ENCODE measurements around the gene GPR17. TPM values are rescaled to one million over a fixed set of nuclear protein-coding genes. Genes with fewer than 3 reads are reported as not detected.
A peak's percentile ranks its signal among the peaks of the same experiment; 100 is the strongest.

Gene GPR17
- total RNA-seq, 5 donors from 2014 or later (not counting 1 experiment from before 2014, with no cell fraction given), result not detected

GRCh38 chr2:127681288-127681804 is 35.4 kb downstream of the GPR17 start:
- Mint-ChIP-seq H3K9me3 (no peaks in the 10 kb centered on the region), H3K27ac (no peak overlapping the region), H3K4me3 (no peak overlapping the region), H3K4me1 (peaks cover 2 to 11% (median 3%) of the 10 kb centered on the region in 3 donors), H3K36me3 (no peaks in the 10 kb centered on the region), H3K27me3 (peaks cover 8 to 27% of the 10 kb centered on the region in 2 donors)
- H3K27ac ChIP-seq (ENCODE audit: low read length), result no peak overlapping the region
- no peak for DNase-seq
- no peak overlapping the region for H3K4me3 ChIP-seq (ENCODE audit: control insufficient read depth in 1 of 2, extremely low read depth in 1 of 2, low read length in 1 of 2)
- peak in 1 of 4 experiments; percentile 32 for ATAC-seq (replicated peaks in 1 of 4)
- ChIA-PET CTCF (no interaction called here), POLR2A (interaction anchor here in 1 of 2 donors (0.6 kb wide), 1 partner anchor 154 kb away, joined by 3 read pairs; no protein-coding TSS in a partner anchor)
- no peaks in the 10 kb centered on the region for H3K4me1 ChIP-seq (ENCODE audit: control insufficient read depth in 1 of 2, extremely low read depth in 1 of 2, insufficient read depth in 2 of 2, low read length in 2 of 2)
- peaks cover 0 to 39% of the 10 kb centered on the region in 2 experiments for H3K27me3 ChIP-seq (replicated peaks in 1 of 2; ENCODE audit: control insufficient read depth in 2 of 2, extremely low read depth in 1 of 2, insufficient read depth in 2 of 2, low read length in 1 of 2)
- no peaks in the 10 kb centered on the region for H3K9me3 ChIP-seq
- H3K36me3 ChIP-seq (ENCODE audit: control insufficient read depth in 2 of 2, extremely low read depth in 1 of 2, insufficient read depth in 1 of 2, low read length in 1 of 2), result peaks cover 0 to 4% of the 10 kb centered on the region in 2 donors
- WGBS (ENCODE audit: insufficient coverage), result 61% methylated on average over 22 of the region's 25 CpGs

GRCh38 chr2:127681976-127682857 is 36.3 kb downstream of the GPR17 start:
- Mint-ChIP-seq H3K27ac (no peak overlapping the region), H3K4me3 (no peak overlapping the region), H3K4me1 (peaks cover 2 to 11% (median 3%) of the 10 kb centered on the region in 3 donors), H3K9me3 (no peaks in the 10 kb centered on the region), H3K36me3 (no peaks in the 10 kb centered on the region), H3K27me3 (peaks cover 8 to 19% of the 10 kb centered on the region in 2 donors)
- WGBS (ENCODE audit: insufficient coverage), result 95% methylated on average over 3 of the region's 6 CpGs
- H3K27ac ChIP-seq (ENCODE audit: low read length), result no peak overlapping the region
- ATAC-seq (replicated peaks in 1 of 4) (no peak), DNase-seq (no peak)
- H3K9me3 ChIP-seq, result no peaks in the 10 kb centered on the region
- ChIA-PET POLR2A (no interaction called here), CTCF (no interaction called here)
- H3K36me3 ChIP-seq (ENCODE audit: control insufficient read depth in 2 of 2, extremely low read depth in 1 of 2, insufficient read depth in 1 of 2, low read length in 1 of 2), result peaks cover 0 to 4% of the 10 kb centered on the region in 2 donors
- peaks cover 0 to 32% of the 10 kb centered on the region in 2 experiments for H3K27me3 ChIP-seq (replicated peaks in 1 of 2; ENCODE audit: control insufficient read depth in 2 of 2, extremely low read depth in 1 of 2, insufficient read depth in 2 of 2, low read length in 1 of 2)
- no peaks in the 10 kb centered on the region for H3K4me1 ChIP-seq (ENCODE audit: control insufficient read depth in 1 of 2, extremely low read depth in 1 of 2, insufficient read depth in 2 of 2, low read length in 2 of 2)
- H3K4me3 ChIP-seq (ENCODE audit: control insufficient read depth in 1 of 2, extremely low read depth in 1 of 2, low read length in 1 of 2), result no peak overlapping the region

- H3K36me3 ChIP-seq (ENCODE audit: control insufficient read depth in 2 of 2, extremely low read depth in 1 of 2, insufficient read depth in 1 of 2, low read length in 1 of 2), result peaks cover 0 to 4% of the 10 kb centered on the region in 2 donors
- no peak for DNase-seq
- no peak overlapping the region for H3K4me3 ChIP-seq (ENCODE audit: control insufficient read depth in 1 of 2, extremely low read depth in 1 of 2, low read length in 1 of 2)
- H3K4me1 Mint-ChIP-seq, result peaks cover 2 to 11% (median 3%) of the 10 kb centered on the region in 3 donors
- POLR2A ChIA-PET, result no interaction called here
- H3K9me3 ChIP-seq, result no peaks in the 10 kb centered on the region
- H3K4me3 Mint-ChIP-seq, result no peak overlapping the region
- no peak overlapping the region for H3K27ac Mint-ChIP-seq
- peaks cover 5 to 14% of the 10 kb centered on the region in 2 donors for H3K27me3 Mint-ChIP-seq
- H3K4me1 ChIP-seq (ENCODE audit: control insufficient read depth in 1 of 2, extremely low read depth in 1 of 2, insufficient read depth in 2 of 2, low read length in 2 of 2), result no peaks in the 10 kb centered on the region
- peaks cover 0 to 2% (median 0%) of the 10 kb centered on the region in 3 donors for H3K9me3 Mint-ChIP-seq
- H3K27ac ChIP-seq (ENCODE audit: low read length), result no peak overlapping the region
- no peak for ATAC-seq (replicated peaks in 1 of 4)
- CTCF ChIA-PET, result no interaction called here
- H3K36me3 Mint-ChIP-seq, result no peaks in the 10 kb centered on the region
- peaks cover 0 to 34% of the 10 kb centered on the region in 2 experiments for H3K27me3 ChIP-seq (replicated peaks in 1 of 2; ENCODE audit: control insufficient read depth in 2 of 2, extremely low read depth in 1 of 2, insufficient read depth in 2 of 2, low read length in 1 of 2)
Measured at GRCh38 chr2:127683056-127683455, 37.1 kb downstream of the GPR17 start.

- H3K27me3 Mint-ChIP-seq, result peaks cover under 1 to 7% of the 10 kb centered on the region in 2 donors
- peaks cover 0 to 4% of the 10 kb centered on the region in 2 donors for H3K36me3 ChIP-seq (ENCODE audit: control insufficient read depth in 2 of 2, extremely low read depth in 1 of 2, insufficient read depth in 1 of 2, low read length in 1 of 2)
- H3K27me3 ChIP-seq (replicated peaks in 1 of 2; ENCODE audit: control insufficient read depth in 2 of 2, extremely low read depth in 1 of 2, insufficient read depth in 2 of 2, low read length in 1 of 2), result peaks cover 0 to 29% of the 10 kb centered on the region in 2 experiments
- no peak overlapping the region for H3K4me3 ChIP-seq (ENCODE audit: control insufficient read depth in 1 of 2, extremely low read depth in 1 of 2, low read length in 1 of 2)
- peaks cover 0 to 8% (median 5%) of the 10 kb centered on the region in 3 donors for H3K9me3 Mint-ChIP-seq
- WGBS (ENCODE audit: insufficient coverage), result no CpG with 5 or more reads among the region's 15 CpGs
- no peak overlapping the region for H3K4me3 Mint-ChIP-seq
- no peak overlapping the region for H3K27ac Mint-ChIP-seq
- ATAC-seq (replicated peaks in 1 of 4) (no peak), DNase-seq (no peak)
- peaks cover 2 to 11% (median 3%) of the 10 kb centered on the region in 3 donors for H3K4me1 Mint-ChIP-seq
- ChIA-PET POLR2A (no interaction called here), CTCF (no interaction called here)
- H3K27ac ChIP-seq (ENCODE audit: low read length), result no peak overlapping the region
- H3K36me3 Mint-ChIP-seq, result no peaks in the 10 kb centered on the region
- no peaks in the 10 kb centered on the region for H3K4me1 ChIP-seq (ENCODE audit: control insufficient read depth in 1 of 2, extremely low read depth in 1 of 2, insufficient read depth in 2 of 2, low read length in 2 of 2)
- H3K9me3 ChIP-seq, result no peaks in the 10 kb centered on the region
Measured at GRCh38 chr2:127683757-127684156, 37.8 kb downstream of the GPR17 start.

- no peak overlapping the region for H3K4me3 ChIP-seq (ENCODE audit: control insufficient read depth in 1 of 2, extremely low read depth in 1 of 2, low read length in 1 of 2)
- no peak overlapping the region for H3K27ac ChIP-seq (ENCODE audit: low read length)
- no peak overlapping the region for H3K27ac Mint-ChIP-seq
- ChIA-PET CTCF (no interaction called here), POLR2A (no interaction called here)
- no peaks in the 10 kb centered on the region for H3K36me3 Mint-ChIP-seq
- H3K27me3 Mint-ChIP-seq, result peaks cover 0 to 6% of the 10 kb centered on the region in 2 donors
- no peak overlapping the region for H3K4me3 Mint-ChIP-seq
- peaks cover 0 to 12% (median 8%) of the 10 kb centered on the region in 3 donors for H3K9me3 Mint-ChIP-seq
- no peaks in the 10 kb centered on the region for H3K4me1 ChIP-seq (ENCODE audit: control insufficient read depth in 1 of 2, extremely low read depth in 1 of 2, insufficient read depth in 2 of 2, low read length in 2 of 2)
- H3K27me3 ChIP-seq (replicated peaks in 1 of 2; ENCODE audit: control insufficient read depth in 2 of 2, extremely low read depth in 1 of 2, insufficient read depth in 2 of 2, low read length in 1 of 2), result peaks cover 0 to 24% of the 10 kb centered on the region in 2 experiments
- DNase-seq (no peak), ATAC-seq (replicated peaks in 1 of 4) (no peak)
- no peaks in the 10 kb centered on the region for H3K9me3 ChIP-seq
- WGBS (ENCODE audit: insufficient coverage), result 67% methylated on average over 5 of the region's 8 CpGs
- peaks cover 2 to 11% (median 3%) of the 10 kb centered on the region in 3 donors for H3K4me1 Mint-ChIP-seq
- peaks cover 0 to 4% of the 10 kb centered on the region in 2 donors for H3K36me3 ChIP-seq (ENCODE audit: control insufficient read depth in 2 of 2, extremely low read depth in 1 of 2, insufficient read depth in 1 of 2, low read length in 1 of 2)
Measured at GRCh38 chr2:127685410-127686080, 39.6 kb downstream of the GPR17 start.

- ChIA-PET CTCF (no interaction called here), POLR2A (no interaction called here)
- ATAC-seq (replicated peaks in 1 of 4) (no peak), DNase-seq (no peak)
- Mint-ChIP-seq H3K36me3 (peaks cover 9% of the 10 kb centered on the region), H3K27me3 (no peaks in the 10 kb centered on the region), H3K9me3 (peaks cover 8 to 26% (median 17%) of the 10 kb centered on the region in 3 donors), H3K4me1 (no peaks in the 10 kb centered on the region), H3K27ac (no peak overlapping the region), H3K4me3 (no peak overlapping the region)
- H3K27ac ChIP-seq (ENCODE audit: low read length), result no peak overlapping the region
- no peaks in the 10 kb centered on the region for H3K4me1 ChIP-seq (ENCODE audit: control insufficient read depth in 1 of 2, extremely low read depth in 1 of 2, insufficient read depth in 2 of 2, low read length in 2 of 2)
- no CpG with 5 or more reads among the region's 1 CpG for WGBS (ENCODE audit: insufficient coverage)
- H3K27me3 ChIP-seq (replicated peaks in 1 of 2; ENCODE audit: control insufficient read depth in 2 of 2, extremely low read depth in 1 of 2, insufficient read depth in 2 of 2, low read length in 1 of 2), result peaks cover 0 to 15% of the 10 kb centered on the region in 2 experiments
- H3K9me3 ChIP-seq, result no peaks in the 10 kb centered on the region
- peaks cover 0 to 4% of the 10 kb centered on the region in 2 donors for H3K36me3 ChIP-seq (ENCODE audit: control insufficient read depth in 2 of 2, extremely low read depth in 1 of 2, insufficient read depth in 1 of 2, low read length in 1 of 2)
- H3K4me3 ChIP-seq (ENCODE audit: control insufficient read depth in 1 of 2, extremely low read depth in 1 of 2, low read length in 1 of 2), result no peak overlapping the region
Measured at GRCh38 chr2:127688405-127688804, 42.5 kb downstream of the GPR17 start.

All from T-cell (primary cell).